GM12872 (cell line): ENCODE data around the gene TTPAL.

Source experiments
- CTCF ChIP-seq: IDR thresholded peaks from 3 replicates; pipeline ENCODE4 v1.5.1; 2011; ENCODE audit warnings: low read depth, mild to moderate bottlenecking, low read length, moderate library complexity; ENCODE audit not compliant: insufficient read depth

TTPAL gene

GRCh38 chr20:44504402-44505307 lies 29.0 kb downstream of the TTPAL start:
- TF ChIP-seq CTCF: no peak

- no peak for TF ChIP-seq CTCF
Observed at GRCh38 chr20:44509762-44510161, 34.1 kb downstream of the TTPAL start.

- TF ChIP-seq CTCF: no peak
Observed at GRCh38 chr20:44513871-44514270, 38.2 kb downstream of the TTPAL start.

GRCh38 chr20:44516491-44516890 lies 40.8 kb downstream of the TTPAL start:
- no peak for TF ChIP-seq CTCF

- TF ChIP-seq CTCF: no peak
Observed at GRCh38 chr20:44517454-44517853, 41.8 kb downstream of the TTPAL start.

GRCh38 chr20:44518248-44518647 lies 42.6 kb downstream of the TTPAL start:
- TF ChIP-seq CTCF: no peak

GRCh38 chr20:44520881-44521280 lies 45.2 kb downstream of the TTPAL start:
- TF ChIP-seq CTCF: no peak
